HG02642 (cell line): ENCODE results near the gene PUSL1.

ENCODE experiments used
- ATAC-seq: cut with Tn5 transposase; IDR thresholded peaks from one replicate; pipeline ENCODE4 v1.9.1; 2021; ENCODE audit warnings: mild to moderate bottlenecking; ENCODE audit not compliant: unreplicated experiment, poor library complexity

PUSL1 gene

GRCh38 chr1:1334835-1335234, 26.4 kb downstream of the PUSL1 start:
- no peak for ATAC-seq

- no peak for ATAC-seq
Measured at GRCh38 chr1:1335283-1335682, 26.9 kb downstream of the PUSL1 start.

- no peak for ATAC-seq
Measured at GRCh38 chr1:1335792-1336248, 27.4 kb downstream of the PUSL1 start.

DNA sequence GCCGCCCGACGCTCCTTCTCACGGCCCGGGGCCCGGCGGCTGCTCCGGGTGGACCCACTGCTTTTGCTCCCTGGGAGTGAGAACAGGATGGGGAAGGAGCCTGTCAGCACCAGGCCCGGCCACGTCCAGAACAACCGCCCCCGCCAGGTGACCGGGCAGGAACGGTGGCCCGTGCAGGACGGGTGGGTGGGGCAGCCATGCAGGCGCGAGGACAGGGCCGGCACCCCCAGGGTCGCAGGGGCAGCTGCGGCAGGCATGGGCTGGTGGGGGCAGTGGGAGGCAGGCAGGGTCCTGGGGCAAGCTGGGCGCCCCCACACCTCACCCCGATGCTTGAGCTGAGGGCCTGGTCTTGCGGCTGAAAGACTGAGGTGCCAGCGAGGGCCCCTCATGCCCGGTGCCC, 28.0 kb downstream of the PUSL1 start:
- ATAC-seq = no peak

GRCh38 chr1:1336931-1337792, 28.8 kb downstream of the PUSL1 start:
- no peak for ATAC-seq

- no peak for ATAC-seq
Measured at GRCh38 chr1:1337793-1338147, 29.4 kb downstream of the PUSL1 start.

DNA sequence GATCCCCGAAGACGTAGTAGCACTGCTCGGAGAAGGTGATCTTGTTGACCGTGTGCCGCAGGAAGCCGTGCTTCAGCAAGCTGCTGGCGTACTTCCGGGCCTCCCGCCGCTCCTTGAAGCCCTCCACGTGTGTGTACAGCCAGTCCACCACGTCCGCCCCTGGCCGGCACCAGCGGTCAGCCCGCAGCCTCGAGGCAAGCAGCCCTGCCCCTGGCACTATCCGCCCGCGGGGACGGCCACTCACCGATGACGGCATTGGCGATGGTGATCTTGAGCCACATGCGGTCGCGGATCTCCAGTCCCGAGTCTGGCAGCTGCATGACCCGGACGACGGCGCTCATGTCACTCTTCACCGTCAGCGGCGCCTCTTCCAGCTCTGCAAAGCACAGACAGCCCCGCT, 29.9 kb downstream of the PUSL1 start:
- no peak for ATAC-seq

- ATAC-seq = no peak
Measured at GRCh38 chr1:1340185-1340584, 31.8 kb downstream of the PUSL1 start.

- no peak for ATAC-seq
Measured at GRCh38 chr1:1340791-1341548, 32.6 kb downstream of the PUSL1 start.

- ATAC-seq = no peak
Measured at GRCh38 chr1:1341549-1342021, 33.2 kb downstream of the PUSL1 start.

- no peak for ATAC-seq
Measured at GRCh38 chr1:1342061-1342562, 33.7 kb downstream of the PUSL1 start.

DNA sequence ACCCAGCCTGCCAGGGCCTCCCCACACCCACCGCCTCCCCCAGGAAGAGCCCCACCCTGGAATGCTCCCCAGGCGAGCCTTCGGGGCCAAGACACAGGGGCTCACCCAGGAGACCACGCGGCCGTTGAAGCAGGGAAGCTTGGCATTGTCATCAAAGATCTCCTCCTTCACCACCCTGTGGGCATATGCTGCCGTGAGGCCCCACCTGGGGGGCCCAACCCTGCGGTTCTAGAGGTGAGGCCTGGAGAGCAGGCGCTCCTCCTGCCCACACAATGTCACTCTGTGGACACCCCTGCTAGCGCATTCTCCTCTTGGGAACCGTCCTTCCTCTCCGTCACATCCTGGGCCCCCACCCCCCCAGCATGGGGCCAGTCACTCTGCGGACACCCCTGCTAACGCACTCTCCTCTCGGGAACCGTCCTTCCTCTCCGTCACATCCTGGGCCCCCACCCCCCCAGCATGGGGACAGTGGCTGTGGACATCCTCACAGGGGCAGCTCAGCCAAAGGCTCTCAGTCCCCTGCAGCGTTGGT, 34.3 kb downstream of the PUSL1 start:
- ATAC-seq = no peak

- no peak for ATAC-seq
Measured at GRCh38 chr1:1343811-1344421, 35.5 kb downstream of the PUSL1 start.

DNA sequence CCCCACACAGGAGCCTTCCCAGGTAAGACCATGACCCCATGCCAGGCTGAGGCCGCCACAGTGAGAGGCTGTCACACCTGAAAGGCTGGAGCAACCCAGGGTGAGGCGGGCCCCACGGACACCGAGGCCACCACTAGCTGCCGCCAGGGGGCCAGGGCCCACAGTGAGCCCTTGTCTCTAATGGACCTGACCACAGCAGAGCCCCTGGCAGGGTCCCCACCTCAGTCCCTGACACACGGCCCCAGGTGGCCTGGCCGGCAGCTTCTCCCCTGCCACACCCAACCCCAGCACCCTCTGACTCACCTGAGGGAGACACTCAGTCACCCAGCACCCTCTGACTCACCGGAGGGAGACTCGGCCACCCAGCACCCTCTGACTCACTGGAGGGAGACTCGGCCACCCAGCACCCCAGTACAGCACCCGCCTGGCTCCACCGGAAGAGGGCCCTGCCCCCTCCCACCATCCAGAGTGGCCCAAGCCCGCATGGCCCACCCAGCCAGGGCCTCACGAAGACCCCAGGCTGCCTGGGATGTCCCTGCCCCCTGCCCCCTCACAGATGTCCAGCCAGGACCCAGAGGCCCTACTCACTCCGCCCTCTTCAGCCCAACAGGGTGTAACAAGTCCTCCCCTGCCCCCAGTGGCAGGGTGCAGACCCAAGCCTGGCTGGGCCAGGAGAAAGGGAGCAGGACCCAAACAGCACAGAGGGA, 36.4 kb downstream of the PUSL1 start:
- no peak for ATAC-seq

DNA sequence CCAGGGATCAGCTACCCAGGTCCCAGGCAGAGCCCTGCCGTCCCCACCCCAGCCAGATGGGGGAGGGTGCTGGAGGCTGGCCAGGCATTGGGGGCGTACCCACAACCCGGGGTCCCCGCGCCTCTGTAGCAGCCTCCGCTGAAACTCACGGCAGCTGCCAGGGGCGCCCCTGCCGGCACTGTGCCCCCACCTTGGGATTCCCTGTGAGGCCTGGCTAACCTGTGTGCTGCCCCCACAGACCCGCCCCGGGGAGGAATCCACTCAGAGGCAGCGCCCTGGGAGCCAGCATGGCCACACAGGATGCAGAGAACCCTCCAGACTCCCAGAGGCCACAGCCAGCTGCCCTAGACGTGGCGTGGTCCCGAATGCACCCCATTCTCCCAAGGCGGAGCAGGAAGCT, 37.0 kb downstream of the PUSL1 start:
- no peak for ATAC-seq

DNA sequence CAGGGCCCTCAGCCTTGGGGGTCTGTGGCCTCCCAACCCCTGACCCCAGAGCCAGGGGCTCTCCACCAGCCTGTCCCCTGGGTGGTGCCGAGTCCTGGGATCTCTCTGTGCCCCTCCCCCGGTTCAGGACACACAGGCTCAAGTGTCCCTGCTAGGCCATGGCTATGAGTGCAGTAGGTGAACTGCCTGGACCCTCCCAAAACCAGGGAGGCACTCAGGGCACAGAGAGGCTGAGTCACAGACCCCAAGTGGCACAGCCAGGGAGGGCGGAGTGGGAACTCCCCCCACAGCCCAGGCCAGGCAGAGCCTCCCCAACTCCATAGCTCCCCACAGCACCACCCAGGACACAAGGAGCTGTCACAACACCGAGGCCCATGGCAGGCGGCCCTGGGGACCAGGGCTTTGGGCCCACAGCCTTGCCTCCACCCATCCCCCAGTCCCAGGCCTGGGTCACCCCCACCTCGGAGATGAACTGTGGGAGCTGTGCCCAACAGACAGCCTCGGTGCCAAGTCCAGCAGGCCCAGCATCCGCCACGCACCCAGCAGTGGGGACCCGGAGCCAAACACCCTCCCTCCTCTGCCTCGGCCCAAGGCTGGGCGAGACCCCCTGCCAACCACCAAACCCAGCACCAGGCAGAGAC, 37.6 kb downstream of the PUSL1 start:
- no peak for ATAC-seq

DNA sequence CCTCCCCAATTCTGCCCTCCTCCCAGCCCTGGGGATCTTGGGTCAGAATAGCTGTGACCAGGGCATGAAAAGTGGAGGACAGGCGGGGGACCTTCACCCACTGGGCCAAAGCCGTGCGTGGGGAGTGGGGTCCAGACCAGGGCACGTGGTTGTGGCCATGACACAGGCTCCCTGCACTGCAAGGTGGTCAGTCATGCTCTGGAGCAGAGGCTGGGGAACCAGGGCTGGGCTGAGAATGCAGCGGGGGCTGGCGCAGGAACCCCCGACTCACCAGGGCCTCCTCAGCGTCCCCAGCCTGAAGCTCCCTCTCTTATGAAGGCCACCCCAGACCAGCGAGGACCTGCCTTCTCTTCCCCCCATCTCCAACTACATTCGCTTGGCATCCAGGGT, 38.1 kb downstream of the PUSL1 start:
- ATAC-seq = no peak

DNA sequence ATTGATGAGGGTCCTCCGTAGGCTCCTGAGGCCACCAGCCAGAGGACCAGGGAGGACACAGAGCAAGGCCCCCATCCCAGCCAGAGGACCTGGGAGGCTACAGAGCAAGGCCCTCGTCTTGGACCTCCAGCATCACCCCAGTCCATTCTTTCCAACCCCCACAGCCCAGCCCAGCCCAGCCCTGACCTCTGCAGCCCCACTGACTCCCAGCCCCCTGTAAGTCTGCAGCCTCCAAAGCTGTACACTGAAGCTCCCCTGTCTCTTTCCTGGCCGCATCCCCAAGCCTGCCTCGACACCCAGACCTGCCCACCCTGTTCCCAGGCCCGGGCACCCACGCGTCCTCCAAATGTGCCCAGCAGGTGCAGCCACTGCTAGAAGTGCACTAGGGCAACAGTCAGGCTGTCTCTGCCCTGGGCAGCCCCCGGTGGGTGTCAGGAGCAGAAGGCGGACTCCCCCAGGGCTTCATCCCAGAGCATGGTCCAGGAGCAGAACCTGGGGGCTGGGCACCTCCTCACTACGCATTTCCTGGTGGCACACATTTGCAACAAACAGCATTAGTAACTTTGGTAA, 38.7 kb downstream of the PUSL1 start:
- no peak for ATAC-seq
